Suprapubic skin (tissue), 4 donors: Measurements from ENCODE around the gene CATSPERB.

Experiments
- CTCF ChIP-seq, 2 donors: fragments of 200-600 bp in 1 of 2; fragments of 450-650 bp in 1 of 2; sonication (generic) in 1 of 2; IDR thresholded peaks; one replicate each; pipeline ENCODE4 v1.5.1; 2016 to 2019; ENCODE audit warnings: antibody characterized with exemption in 2 of 2, mild to moderate bottlenecking in 1 of 2, moderate library complexity in 1 of 2
- EP300 ChIP-seq: sonication (generic); formaldehyde crosslinking; IDR thresholded peaks from one replicate; pipeline ENCODE4 v1.6.1; 2017; ENCODE audit warnings: antibody characterized with exemption
- POLR2A ChIP-seq, 2 donors: fragments of 450-650 bp; IDR thresholded peaks; one replicate each; pipeline ENCODE4 v1.6.1; 2017; ENCODE audit warnings: antibody characterized with exemption in 2 of 2, mild to moderate bottlenecking in 2 of 2, moderate library complexity in 2 of 2
- POLR2AphosphoS5 ChIP-seq, 3 donors: sonication (generic); formaldehyde crosslinking; IDR thresholded peaks; one replicate each; pipeline ENCODE4 v1.6.1; 2017; ENCODE audit warnings: antibody characterized with exemption in 3 of 3

- TF ChIP-seq POLR2A (IDR thresholded peaks at IDR 0.05) (no peak), POLR2AphosphoS5 (IDR thresholded peaks at IDR 0.05) (no peak), EP300 (no peak), CTCF (IDR thresholded peaks at IDR 0.05) (no peak)
Measured at GRCh38 chr14:91692075-91692474, 39.8 kb downstream of the CATSPERB start.
